Measurements from ENCODE around the gene SLC6A9. TPM values are rescaled to one million over a fixed set of nuclear protein-coding genes. Genes with fewer than 3 reads are reported as not detected.
A peak's percentile ranks its signal among the peaks of the same experiment; 100 is the strongest.

SLC6A9 gene
- polyA plus RNA-seq, 2 of the 4 experiments (the other 2 are of a cell fraction): 9.0 to 17.7 TPM

GRCh38 chr1:43995984-43996732, 35.1 kb downstream of the SLC6A9 start:
- ATAC-seq (no peak), DNase-seq (ENCODE audit: low read depth in 1 of 2, low spot score in 1 of 2) (no peak), FAIRE-seq (no peak)
- Histone ChIP-seq H3K27ac (no peak overlapping the region), H3K4me2 (no peak overlapping the region), H3K4me1 (peaks cover 6% of the 10 kb centered on the region; the same call in 1 of the 3 replicates), H3K9me3 (no peaks in the 10 kb centered on the region), H3K4me3 (no peak overlapping the region)
- WGBS (ENCODE audit: missing lambda C conversion rate): 90% methylated on average over 15 of the region's 21 CpGs
- ChIA-PET CTCF (interaction anchor here (0.8 to 11.5 kb wide), 7 partner anchors 9 to 40 kb away, joined by 3 to 412 read pairs (median 4); partner anchors contain the start of gene SLC6A9), POLR2A (interaction anchor here (1.0 kb wide), 1 partner anchor 33 kb away, joined by 3 read pairs; no protein-coding TSS in a partner anchor)
- TF ChIP-seq HOXA7 (CRISPR knock-in tag; IDR thresholded peaks at IDR 0.05): no peak
- no peak for TF ChIP-seq MAFK (IDR thresholded peaks at IDR 0.05; ENCODE audit: partially characterized antibody)
- TF ChIP-seq NFE2L2 (conservative IDR thresholded peaks at IDR 0.05; ENCODE audit: low read length): no peak
- TF ChIP-seq USF2 (IDR thresholded peaks at IDR 0.05): no peak
- no peak for TF ChIP-seq CEBPB (IDR thresholded peaks at IDR 0.05)
- TF ChIP-seq CHD4 (IDR thresholded peaks at IDR 0.05; ENCODE audit: borderline replicate concordance): no peak
- TF ChIP-seq TP53 (CRISPR knock-in tag; IDR thresholded peaks at IDR 0.05): no peak
- no peak for TF ChIP-seq NR3C1 (IDR thresholded peaks at IDR 0.05)
- no peak for TF ChIP-seq ESRRA (IDR thresholded peaks at IDR 0.05; ENCODE audit: borderline replicate concordance, low read length)
- TF ChIP-seq, protein P1, sequence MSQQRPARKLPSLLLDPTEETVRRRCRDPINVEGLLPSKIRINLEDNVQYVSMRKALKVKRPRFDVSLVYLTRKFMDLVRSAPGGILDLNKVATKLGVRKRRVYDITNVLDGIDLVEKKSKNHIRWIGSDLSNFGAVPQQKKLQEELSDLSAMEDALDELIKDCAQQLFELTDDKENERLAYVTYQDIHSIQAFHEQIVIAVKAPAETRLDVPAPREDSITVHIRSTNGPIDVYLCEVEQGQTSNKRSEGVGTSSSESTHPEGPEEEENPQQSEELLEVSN (IDR thresholded peaks at IDR 0.05; ENCODE audit: borderline replicate concordance, low read depth): no peak
- TF ChIP-seq ZFP36 (IDR thresholded peaks at IDR 0.05; ENCODE audit: borderline replicate concordance, partially characterized antibody): no peak
- no peak for TF ChIP-seq FOXS1 (CRISPR knock-in tag; IDR thresholded peaks at IDR 0.05)
- TF ChIP-seq EHF (CRISPR knock-in tag; IDR thresholded peaks at IDR 0.05): no peak
- TF ChIP-seq POLR2AphosphoS2 (conservative IDR thresholded peaks at IDR 0.05; ENCODE audit: low read length): no peak
- TF ChIP-seq GATA3 (IDR thresholded peaks at IDR 0.05; ENCODE audit: borderline replicate concordance): no peak
- TF ChIP-seq HMGXB4 (CRISPR knock-in tag; IDR thresholded peaks at IDR 0.05; ENCODE audit: borderline replicate concordance): no peak
- no peak for TF ChIP-seq ZSCAN20 (CRISPR knock-in tag; IDR thresholded peaks at IDR 0.05)
- no peak for TF ChIP-seq POLR2A (IDR thresholded peaks at IDR 0.05; ENCODE audit: low read length)
- TF ChIP-seq HOXB5 (CRISPR knock-in tag; IDR thresholded peaks at IDR 0.05): no peak

- no peak for FAIRE-seq
- CTCF ChIA-PET: interaction anchor here (0.6 to 5.0 kb wide), 10 partner anchors 10 to 1722 kb away, joined by 3 to 51 read pairs (median 4); partner anchors contain the start of gene SLC6A9
- TF ChIP-seq RAD21 (conservative IDR thresholded peaks at IDR 0.05 in 1 of 2, IDR thresholded peaks at IDR 0.05 in 1 of 2): peak; percentile 22 to 51; a peak in 2 of 5 replicates
- TF ChIP-seq ZSCAN20 (CRISPR knock-in tag; IDR thresholded peaks at IDR 0.05): no peak
- TF ChIP-seq USF2 (IDR thresholded peaks at IDR 0.05): no peak
- TF ChIP-seq ATOH8 (CRISPR knock-in tag; IDR thresholded peaks at IDR 0.05; ENCODE audit: low read depth): no peak
- peak; percentile 27; the same call in 2 of the 3 replicates for TF ChIP-seq CTCF (IDR thresholded peaks at IDR 0.05)
- TF ChIP-seq MAZ (IDR thresholded peaks at IDR 0.05; ENCODE audit: borderline replicate concordance, low read depth, low read length): no peak
- TF ChIP-seq ESRRA (IDR thresholded peaks at IDR 0.05; ENCODE audit: borderline replicate concordance, low read length): no peak
- TF ChIP-seq CHD4 (IDR thresholded peaks at IDR 0.05; ENCODE audit: borderline replicate concordance): no peak
- no peak for TF ChIP-seq POLR2AphosphoS2 (conservative IDR thresholded peaks at IDR 0.05; ENCODE audit: low read length)
These were observed 36.2 kb downstream of the SLC6A9 start for GRCh38 chr1:43994794-43995790.

More at GRCh38 chr1:43994794-43995790, 36.2 kb downstream of the SLC6A9 start:
- ATAC-seq (peak; percentile 22 to 66; a peak in 3 of 6 replicates), DNase-seq (ENCODE audit: low read depth in 1 of 2, low spot score in 1 of 2) (peak; percentile 36 to 53)
- H3K27ac ChIP-seq: no peak overlapping the region
- H3K4me2 ChIP-seq: no peak overlapping the region
- peaks cover 16% of the 10 kb centered on the region for H3K4me1 ChIP-seq
- no peaks in the 10 kb centered on the region for H3K9me3 ChIP-seq
- POLR2A ChIA-PET: interaction anchor here (1.0 kb wide), 1 partner anchor 34 kb away, joined by 3 read pairs; no protein-coding TSS in a partner anchor
- no peak overlapping the region for H3K4me3 ChIP-seq
- 81% methylated on average over 10 of the region's 15 CpGs for WGBS (ENCODE audit: missing lambda C conversion rate)
